Limb (tissue), 2 donors: Measurements from ENCODE around the gene TEKTIP1.

Experiments
- DNase-seq, 2 donors: peaks; one replicate each; pipeline ENCODE4 v3.0.0-alpha.2; 2016; ENCODE audit errors: extremely low spot score in 2 of 2

TEKTIP1 gene

GRCh38 chr19:3536429-3537100, 2.4 kb upstream of the TEKTIP1 start:
- DNase-seq = peak in 1 of 2 donors; percentile 41

GRCh38 chr19:3537101-3537437, 1.9 kb upstream of the TEKTIP1 start:
- DNase-seq = peak in 1 of 2 donors; percentile 33

GRCh38 chr19:3537438-3538240, 1.3 kb upstream of the TEKTIP1 start:
- peak in 1 of 2 donors; percentile 30 for DNase-seq

- no peak for DNase-seq
Observed at GRCh38 chr19:3538258-3538929, 580 bp upstream of the TEKTIP1 start.

- no peak for DNase-seq
Observed at GRCh38 chr19:3539756-3540118, 763 bp downstream of the TEKTIP1 start.

- peak in 1 of 2 donors; percentile 40 for DNase-seq
Observed at GRCh38 chr19:3543150-3544057, 4.4 kb downstream of the TEKTIP1 start.

- DNase-seq = peak in 1 of 2 donors; percentile 26
Observed at GRCh38 chr19:3544058-3544376, 5.0 kb downstream of the TEKTIP1 start.

- DNase-seq = peak in 1 of 2 donors; percentile 81
Observed at GRCh38 chr19:3544742-3545668, 6.0 kb downstream of the TEKTIP1 start.

GRCh38 chr19:3545669-3546034, 6.7 kb downstream of the TEKTIP1 start:
- DNase-seq = no peak

GRCh38 chr19:3546119-3546518, 7.1 kb downstream of the TEKTIP1 start:
- no peak for DNase-seq

GRCh38 chr19:3547301-3547731, 8.3 kb downstream of the TEKTIP1 start:
- DNase-seq = no peak

GRCh38 chr19:3547767-3548282, 8.9 kb downstream of the TEKTIP1 start:
- no peak for DNase-seq

- DNase-seq = no peak
Observed at GRCh38 chr19:3548606-3549005, 9.6 kb downstream of the TEKTIP1 start.

GRCh38 chr19:3549816-3550215, 10.8 kb downstream of the TEKTIP1 start:
- no peak for DNase-seq

- no peak for DNase-seq
Observed at GRCh38 chr19:3550947-3551791, 12.2 kb downstream of the TEKTIP1 start.

- no peak for DNase-seq
Observed at GRCh38 chr19:3551792-3552095, 12.8 kb downstream of the TEKTIP1 start.

GRCh38 chr19:3554254-3555083, 15.5 kb downstream of the TEKTIP1 start:
- DNase-seq = no peak

- no peak for DNase-seq
Observed at GRCh38 chr19:3555653-3556422, 16.9 kb downstream of the TEKTIP1 start.
